Activated T-helper 17 cell treated with anti-CD3 and anti-CD28 coated beads, Interleukin-2, amount 50 U/mL, for 72 hours (primary cell): ENCODE results near the gene TMEM115. TPM values are rescaled to one million over a fixed set of nuclear protein-coding genes. Genes with fewer than 3 reads are reported as not detected.

Source experiments
- ATAC-seq: fragments of 150-1000 bp; cut with Tn5 transposase; replicated peaks from 2 replicates; pipeline ENCODE4 v1.10.0; 2021; ENCODE audit warnings: mild to moderate bottlenecking, moderate library complexity
- H3K27ac Mint-ChIP-seq: one replicate; pipeline ENCODE4 v1.8.0; 2022; ENCODE audit warnings: mixed read lengths
- H3K27me3 Mint-ChIP-seq: one replicate; pipeline ENCODE4 v1.8.0; 2022; ENCODE audit warnings: mixed read lengths
- H3K36me3 Mint-ChIP-seq: one replicate; pipeline ENCODE4 v1.8.0; 2022; ENCODE audit warnings: low read depth, mild to moderate bottlenecking, mixed read lengths
- H3K4me1 Mint-ChIP-seq: one replicate; pipeline ENCODE4 v1.8.0; 2022; ENCODE audit warnings: mixed read lengths
- H3K4me3 Mint-ChIP-seq: one replicate; pipeline ENCODE4 v1.8.0; 2022; ENCODE audit warnings: mild to moderate bottlenecking, mixed read lengths
- H3K9me3 Mint-ChIP-seq: one replicate; pipeline ENCODE4 v1.8.0; 2022; ENCODE audit warnings: mixed read lengths
- total RNA-seq, 2 donors: library from RNA; stranded (reverse); gene quantifications; one replicate each; pipeline ENCODE4 v1.2.3, GENCODE V29; 2022

Gene TMEM115, protein sequence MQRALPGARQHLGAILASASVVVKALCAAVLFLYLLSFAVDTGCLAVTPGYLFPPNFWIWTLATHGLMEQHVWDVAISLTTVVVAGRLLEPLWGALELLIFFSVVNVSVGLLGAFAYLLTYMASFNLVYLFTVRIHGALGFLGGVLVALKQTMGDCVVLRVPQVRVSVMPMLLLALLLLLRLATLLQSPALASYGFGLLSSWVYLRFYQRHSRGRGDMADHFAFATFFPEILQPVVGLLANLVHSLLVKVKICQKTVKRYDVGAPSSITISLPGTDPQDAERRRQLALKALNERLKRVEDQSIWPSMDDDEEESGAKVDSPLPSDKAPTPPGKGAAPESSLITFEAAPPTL
- 10 to 100 TPM; 14.3 to 21.9 TPM for total RNA-seq

GRCh38 chr3:50358911-50359759, at the start of gene TMEM115:
Gene TMEM115 (minus strand): TSS chr3:50359521. CDS start chr3:50359063, 458 bp downstream.
- Mint-ChIP-seq H3K9me3 (no peaks in the 10 kb centered on the region), H3K36me3 (peaks cover 41% of the 10 kb centered on the region), H3K27me3 (no peaks in the 10 kb centered on the region), H3K4me3 (peak within 1 kb of the TSS; percentile 93), H3K4me1 (peaks cover 15% of the 10 kb centered on the region), H3K27ac (peak within 1 kb of the TSS; percentile 97)
- peak; percentile 100 for ATAC-seq

DNA sequence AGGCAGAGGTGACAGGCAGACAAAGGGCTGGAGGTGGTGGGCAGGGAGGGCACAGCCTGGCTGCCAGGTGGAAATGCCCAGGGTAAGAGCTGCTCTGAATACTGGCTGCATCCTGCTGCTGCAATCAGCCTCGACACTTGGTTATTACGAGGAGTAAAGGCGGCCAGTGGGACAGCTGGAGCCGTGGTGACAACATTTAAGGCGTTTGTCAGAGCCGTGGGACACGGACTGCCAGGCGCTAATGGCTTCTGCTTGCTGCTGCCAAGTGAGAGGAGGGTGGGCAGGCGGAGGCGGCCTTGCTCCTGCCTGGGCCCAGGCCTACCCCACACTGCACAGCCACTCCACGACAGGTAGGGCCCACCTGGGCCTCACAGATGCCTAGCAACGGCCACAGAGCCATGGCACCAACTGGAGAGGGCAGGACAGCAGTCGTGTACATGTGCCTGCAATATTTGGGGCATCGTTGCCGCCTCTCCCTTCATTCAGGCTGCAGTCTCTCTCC, 49.2 kb upstream of the TMEM115 start:
- H3K36me3 Mint-ChIP-seq, result no peaks in the 10 kb centered on the region
- no peaks in the 10 kb centered on the region for H3K4me1 Mint-ChIP-seq
- no peak overlapping the region for H3K4me3 Mint-ChIP-seq
- H3K9me3 Mint-ChIP-seq, result no peaks in the 10 kb centered on the region
- no peak overlapping the region for H3K27ac Mint-ChIP-seq
- peaks cover 5% of the 10 kb centered on the region for H3K27me3 Mint-ChIP-seq
- no peak for ATAC-seq

GRCh38 chr3:50406487-50406886, 47.2 kb upstream of the TMEM115 start:
- no peaks in the 10 kb centered on the region for H3K36me3 Mint-ChIP-seq
- no peak overlapping the region for H3K27ac Mint-ChIP-seq
- ATAC-seq, result no peak
- H3K4me1 Mint-ChIP-seq, result no peaks in the 10 kb centered on the region
- H3K9me3 Mint-ChIP-seq, result no peaks in the 10 kb centered on the region
- H3K4me3 Mint-ChIP-seq, result no peak overlapping the region
- peaks cover 5% of the 10 kb centered on the region for H3K27me3 Mint-ChIP-seq

GRCh38 chr3:50405249-50405648, 45.9 kb upstream of the TMEM115 start:
- Mint-ChIP-seq H3K9me3 (no peaks in the 10 kb centered on the region), H3K4me1 (no peaks in the 10 kb centered on the region), H3K27ac (no peak overlapping the region), H3K27me3 (peaks cover 5% of the 10 kb centered on the region), H3K36me3 (no peaks in the 10 kb centered on the region), H3K4me3 (no peak overlapping the region)
- no peak for ATAC-seq

- no peaks in the 10 kb centered on the region for H3K4me1 Mint-ChIP-seq
- H3K36me3 Mint-ChIP-seq, result no peaks in the 10 kb centered on the region
- no peaks in the 10 kb centered on the region for H3K9me3 Mint-ChIP-seq
- H3K27me3 Mint-ChIP-seq, result peaks cover 5% of the 10 kb centered on the region
- no peak overlapping the region for H3K27ac Mint-ChIP-seq
- no peak overlapping the region for H3K4me3 Mint-ChIP-seq
- ATAC-seq, result no peak
These were observed 42.8 kb upstream of the TMEM115 start for GRCh38 chr3:50401978-50402595.

DNA sequence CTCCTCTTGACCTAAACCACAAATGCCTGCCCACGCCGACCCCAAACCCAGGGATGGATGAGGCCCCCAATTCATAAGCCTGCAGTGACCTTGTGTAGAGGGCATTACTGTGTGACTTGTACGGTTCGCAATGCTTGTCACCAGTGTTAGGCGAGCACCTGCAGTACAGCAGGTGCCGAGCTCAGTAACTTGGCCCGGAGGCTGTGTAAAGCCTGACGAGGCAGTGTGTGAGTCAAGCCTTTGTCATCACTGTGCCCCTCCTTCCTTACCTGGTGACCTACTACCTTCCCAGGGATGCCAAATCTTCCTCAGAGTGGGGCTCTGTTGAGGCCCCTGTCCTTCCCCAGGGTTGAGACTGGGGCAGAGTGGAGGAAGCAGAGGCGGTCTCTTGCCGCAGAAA, 37.2 kb upstream of the TMEM115 start:
- peak; percentile 52 for ATAC-seq
- Mint-ChIP-seq H3K4me3 (no peak overlapping the region), H3K9me3 (no peaks in the 10 kb centered on the region), H3K4me1 (peaks cover 11% of the 10 kb centered on the region), H3K27me3 (no peaks in the 10 kb centered on the region), H3K27ac (peak overlapping the region; percentile 52), H3K36me3 (no peaks in the 10 kb centered on the region)

GRCh38 chr3:50395070-50395860, 35.9 kb upstream of the TMEM115 start:
- Mint-ChIP-seq H3K36me3 (no peaks in the 10 kb centered on the region), H3K4me3 (no peak overlapping the region), H3K9me3 (no peaks in the 10 kb centered on the region), H3K27me3 (no peaks in the 10 kb centered on the region), H3K27ac (no peak overlapping the region), H3K4me1 (peaks cover 11% of the 10 kb centered on the region)
- ATAC-seq, result no peak

DNA sequence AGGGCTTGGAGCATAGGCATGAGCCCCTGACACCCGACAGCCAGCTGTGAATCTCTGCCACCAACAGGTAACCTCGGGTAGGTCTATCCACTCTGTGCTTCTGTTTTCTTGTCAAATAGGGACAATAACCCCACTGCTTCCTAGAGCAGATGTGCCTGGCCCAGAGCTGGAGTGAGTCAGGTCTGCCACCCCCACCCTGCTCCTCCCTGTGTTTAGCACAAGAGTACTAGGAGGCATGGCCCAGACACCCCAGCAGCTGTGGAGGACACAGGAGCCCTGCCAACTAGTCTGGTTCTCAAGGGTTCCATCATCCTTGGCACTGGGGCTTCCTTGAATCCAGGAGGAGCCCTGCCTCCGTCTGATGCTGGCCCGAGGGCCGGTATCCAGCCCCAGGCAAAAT, 33.7 kb upstream of the TMEM115 start:
- Mint-ChIP-seq H3K27ac (peak overlapping the region; percentile 12), H3K4me1 (peaks cover 11% of the 10 kb centered on the region), H3K9me3 (no peaks in the 10 kb centered on the region), H3K4me3 (no peak overlapping the region), H3K36me3 (no peaks in the 10 kb centered on the region), H3K27me3 (no peaks in the 10 kb centered on the region)
- no peak for ATAC-seq

- H3K27ac Mint-ChIP-seq, result peak overlapping the region; percentile 56
- ATAC-seq, result no peak
- H3K4me1 Mint-ChIP-seq, result peaks cover 11% of the 10 kb centered on the region
- H3K36me3 Mint-ChIP-seq, result no peaks in the 10 kb centered on the region
- no peak overlapping the region for H3K4me3 Mint-ChIP-seq
- no peaks in the 10 kb centered on the region for H3K27me3 Mint-ChIP-seq
- H3K9me3 Mint-ChIP-seq, result no peaks in the 10 kb centered on the region
These were observed 32.9 kb upstream of the TMEM115 start for GRCh38 chr3:50392101-50392715.

- H3K4me3 Mint-ChIP-seq, result no peak overlapping the region
- H3K27me3 Mint-ChIP-seq, result no peaks in the 10 kb centered on the region
- no peak overlapping the region for H3K27ac Mint-ChIP-seq
- peaks cover 5% of the 10 kb centered on the region for H3K4me1 Mint-ChIP-seq
- ATAC-seq, result no peak
- H3K9me3 Mint-ChIP-seq, result no peaks in the 10 kb centered on the region
- no peaks in the 10 kb centered on the region for H3K36me3 Mint-ChIP-seq
These were observed 31.3 kb upstream of the TMEM115 start for GRCh38 chr3:50390508-50391224.

GRCh38 chr3:50389414-50389767, 30.1 kb upstream of the TMEM115 start:
- Mint-ChIP-seq H3K4me1 (peaks cover 5% of the 10 kb centered on the region), H3K9me3 (no peaks in the 10 kb centered on the region), H3K36me3 (no peaks in the 10 kb centered on the region), H3K27ac (no peak overlapping the region), H3K27me3 (no peaks in the 10 kb centered on the region), H3K4me3 (no peak overlapping the region)
- no peak for ATAC-seq

GRCh38 chr3:50388720-50389413, 29.5 kb upstream of the TMEM115 start:
- Mint-ChIP-seq H3K27me3 (no peaks in the 10 kb centered on the region), H3K9me3 (no peaks in the 10 kb centered on the region), H3K4me1 (peaks cover 5% of the 10 kb centered on the region), H3K4me3 (no peak overlapping the region), H3K36me3 (no peaks in the 10 kb centered on the region), H3K27ac (no peak overlapping the region)
- no peak for ATAC-seq
